Cardiac muscle cell (in vitro differentiated cells and primary cell): Measurements from ENCODE around the gene CMIP. TPM values are rescaled to one million over a fixed set of nuclear protein-coding genes. Genes with fewer than 3 reads are reported as not detected.

Source experiments
- DNase-seq, 2 donors: peaks; one replicate each; pipeline versions ENCODE4 v3.0.0 to v3.0.0-alpha.2; 2010 to 2017; ENCODE audit warnings: low read depth in 1 of 2, low spot score in 1 of 2
- H3K27ac ChIP-seq: fragments of 200-600 bp; sonication (generic); 2 replicates; pipeline ENCODE4 v1.5.1; 2016
- H3K27me3 ChIP-seq: fragments of 200-600 bp; sonication (generic); 2 replicates; pipeline ENCODE4 v1.6.0; 2016; ENCODE audit warnings: control low read depth
- H3K36me3 ChIP-seq: fragments of 200-600 bp; sonication (generic); 2 replicates; pipeline ENCODE4 v1.5.1; 2016; ENCODE audit warnings: control low read depth
- H3K4me1 ChIP-seq: fragments of 200-600 bp; sonication (generic); 2 replicates; pipeline ENCODE4 v1.8.1; 2017; ENCODE audit warnings: low read depth, mild to moderate bottlenecking, mixed run types
- H3K4me3 ChIP-seq: fragments of 200-600 bp; sonication (generic); 2 replicates; pipeline ENCODE4 v1.5.1; 2016; ENCODE audit warnings: mild to moderate bottlenecking
- H3K9me3 ChIP-seq: fragments of 200-600 bp; sonication (generic); 2 replicates; pipeline ENCODE4 v1.5.1; 2017; ENCODE audit warnings: low read depth, mild to moderate bottlenecking, control low read depth
- CTCF ChIP-seq: IDR thresholded peaks from 2 replicates; pipeline ENCODE4 v1.5.1; 2012; ENCODE audit warnings: low read depth, mild to moderate bottlenecking, low read length
- polyA plus RNA-seq: library from polyadenylated mRNA; unstranded; fragments of >200 nt; fragmentation: Nextera tagmentation; extraction: Ambion mirVana; gene quantifications from 2 replicates; pipeline ENCODE4 v1.2.1, GENCODE V29; 2016
- total RNA-seq: library from RNA; depleted of rRNA; stranded (reverse); fragments of >200 nt; gene quantifications from 2 replicates; pipeline ENCODE4 v1.2.3, GENCODE V29; 2016

Gene CMIP
- total and polyA plus RNA-seq, 2 experiments from 2014 or later = 1.8 to 22.2 TPM

GRCh38 chr16:81744385-81744784 lies 299.8 kb downstream of the CMIP start:
- Histone ChIP-seq H3K9me3 (no peaks in the 10 kb centered on the region), H3K4me3 (no peak overlapping the region), H3K27ac (no peak overlapping the region), H3K4me1 (no peaks in the 10 kb centered on the region), H3K36me3 (no peaks in the 10 kb centered on the region), H3K27me3 (no peaks in the 10 kb centered on the region)
- TF ChIP-seq CTCF = no peak
- no peak for DNase-seq

GRCh38 chr16:81744911-81745310 lies 300.3 kb downstream of the CMIP start:
- Histone ChIP-seq H3K36me3 (no peaks in the 10 kb centered on the region), H3K4me1 (no peaks in the 10 kb centered on the region), H3K9me3 (no peaks in the 10 kb centered on the region), H3K4me3 (no peak overlapping the region), H3K27me3 (no peaks in the 10 kb centered on the region), H3K27ac (no peak overlapping the region)
- no peak for TF ChIP-seq CTCF
- no peak for DNase-seq

DNA sequence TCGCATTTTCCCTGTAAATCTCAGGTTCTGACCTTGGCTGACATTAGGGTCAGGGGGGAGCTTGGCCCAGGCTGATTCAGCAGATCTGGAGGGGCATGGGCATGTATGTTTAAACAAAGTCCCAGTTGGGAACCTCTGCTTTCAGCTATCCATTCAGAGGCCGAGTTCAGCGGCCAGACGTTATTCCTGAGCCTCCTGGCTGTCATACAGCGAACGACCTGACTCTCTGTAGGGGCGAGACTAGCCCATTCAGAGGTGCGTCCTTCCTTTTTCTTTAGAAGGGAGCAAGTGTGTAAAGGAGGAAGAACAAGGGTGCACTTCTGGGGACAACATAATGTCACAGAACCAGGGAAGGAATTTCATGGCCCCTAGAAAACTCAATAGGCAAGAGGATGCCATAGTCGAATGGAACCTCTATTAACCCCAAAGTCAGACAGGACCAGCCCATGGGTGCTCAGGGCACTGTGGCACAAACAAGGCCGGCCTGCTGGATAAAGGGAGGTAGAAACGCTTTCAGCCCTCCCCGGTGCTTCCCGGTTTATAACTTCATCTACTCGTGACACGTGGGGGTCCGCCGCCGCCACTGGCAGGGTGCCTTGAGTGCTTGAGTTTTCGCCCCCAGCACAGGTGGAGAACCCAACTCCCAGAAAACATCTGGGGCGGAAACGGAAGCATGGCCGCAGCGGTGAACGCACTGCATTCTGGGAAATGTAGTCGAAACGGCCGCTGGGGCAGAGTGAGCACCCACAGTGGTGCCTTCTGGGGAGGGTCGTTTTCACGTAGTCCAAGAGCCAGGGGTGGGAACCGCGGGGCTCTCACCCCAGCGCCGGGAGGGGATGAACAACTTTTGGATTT lies 301.3 kb downstream of the CMIP start:
- no peaks in the 10 kb centered on the region for H3K4me1 ChIP-seq
- peak; percentile 63 to 72 for DNase-seq
- H3K27ac ChIP-seq = no peak overlapping the region
- TF ChIP-seq CTCF = no peak
- H3K9me3 ChIP-seq = no peaks in the 10 kb centered on the region
- H3K27me3 ChIP-seq = no peaks in the 10 kb centered on the region
- H3K4me3 ChIP-seq = peak overlapping the region; percentile 19
- H3K36me3 ChIP-seq = no peaks in the 10 kb centered on the region

DNA sequence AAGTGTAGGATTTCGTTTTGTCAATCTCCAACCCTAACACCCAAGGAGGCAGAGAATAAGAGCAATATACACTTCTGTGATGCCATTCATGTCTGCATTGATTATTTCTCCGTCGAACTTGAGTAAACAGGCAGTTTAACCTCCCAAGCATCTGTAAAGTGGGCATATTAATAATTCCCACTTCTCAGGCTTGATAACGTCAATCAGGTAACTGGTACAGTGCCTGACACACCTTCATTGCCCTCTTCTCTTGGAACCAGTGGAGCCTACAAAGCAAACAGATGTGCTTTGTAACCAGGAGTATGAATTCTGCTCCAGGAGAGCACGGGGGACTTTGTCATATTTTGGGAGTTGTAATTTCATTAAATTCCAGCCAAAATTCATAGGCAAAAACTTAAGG lies 302.0 kb downstream of the CMIP start:
- DNase-seq = no peak
- H3K27ac ChIP-seq = no peak overlapping the region
- H3K36me3 ChIP-seq = no peaks in the 10 kb centered on the region
- no peaks in the 10 kb centered on the region for H3K9me3 ChIP-seq
- peak overlapping the region; percentile 19 for H3K4me3 ChIP-seq
- TF ChIP-seq CTCF = no peak
- H3K27me3 ChIP-seq = no peaks in the 10 kb centered on the region
- no peaks in the 10 kb centered on the region for H3K4me1 ChIP-seq

DNA sequence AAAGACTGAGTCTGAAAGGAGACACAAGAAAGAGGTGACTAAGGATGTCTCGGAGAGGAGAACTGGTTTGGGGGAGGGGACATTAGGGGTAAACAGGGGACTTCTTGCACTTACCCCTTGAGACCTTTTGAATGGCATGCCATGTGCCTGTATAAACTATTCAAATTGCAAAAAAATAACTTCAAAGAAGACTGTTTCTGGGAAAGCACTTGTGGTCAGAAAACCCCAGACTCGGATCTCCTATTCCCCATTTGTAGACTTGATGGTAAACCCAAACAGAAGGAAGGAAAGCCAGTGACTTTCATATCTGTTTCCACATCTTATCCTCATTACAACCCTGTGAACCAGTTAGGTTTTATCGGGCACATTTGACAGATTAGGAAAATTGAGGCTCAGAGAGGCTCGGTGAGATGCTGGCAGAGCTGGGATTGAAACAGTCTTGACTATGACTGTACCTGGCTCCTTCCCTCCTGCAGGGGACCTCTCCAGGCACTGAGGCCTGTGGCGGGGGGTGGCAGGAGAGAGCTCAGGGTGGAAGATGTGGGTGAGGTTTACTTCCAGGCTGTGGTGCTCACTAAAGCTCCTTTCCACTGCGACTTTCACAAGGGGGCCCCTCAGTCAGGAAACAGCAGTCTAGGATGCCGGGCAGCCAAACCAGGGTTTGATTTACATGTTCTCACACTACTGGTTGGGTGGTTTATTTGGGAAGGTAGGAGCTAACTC lies 304.0 kb downstream of the CMIP start:
- H3K27ac ChIP-seq = no peak overlapping the region
- TF ChIP-seq CTCF = no peak
- H3K27me3 ChIP-seq = no peaks in the 10 kb centered on the region
- H3K4me3 ChIP-seq = no peak overlapping the region
- H3K9me3 ChIP-seq = no peaks in the 10 kb centered on the region
- no peak for DNase-seq
- H3K4me1 ChIP-seq = no peaks in the 10 kb centered on the region
- H3K36me3 ChIP-seq = no peaks in the 10 kb centered on the region
